Mucosa of descending colon (tissue), 3 donors: Measurements from ENCODE around the gene CRBN. TPM values are rescaled to one million over a fixed set of nuclear protein-coding genes. Genes with fewer than 3 reads are reported as not detected.

Source experiments
- ATAC-seq: fragments of 200-7000 bp; cut with Tn5 transposase; one replicate; pipeline ENCODE4 v1.9.1; 2020; ENCODE audit warnings: mild to moderate bottlenecking, moderate library complexity
- DNase-seq, 3 donors: peaks; one replicate each; pipeline ENCODE4 v3.0.0-alpha.2; 2020
- H3K36me3 ChIP-seq: fragments of 200-600 bp; one replicate; pipeline ENCODE4 v1.8.0; 2021; ENCODE audit warnings: low read depth, mild to moderate bottlenecking
- H3K4me1 ChIP-seq: fragments of 200-600 bp; one replicate; pipeline ENCODE4 v1.8.0; 2021; ENCODE audit warnings: low read depth, mild to moderate bottlenecking
- H3K4me3 ChIP-seq: fragments of 200-600 bp; one replicate; pipeline ENCODE4 v1.8.0; 2021; ENCODE audit warnings: mild to moderate bottlenecking
- H3K9me3 ChIP-seq: fragments of 200-600 bp; one replicate; pipeline ENCODE4 v1.8.0; 2021; ENCODE audit warnings: mild to moderate bottlenecking
- CTCF ChIP-seq: fragments of 200-600 bp; IDR thresholded peaks from one replicate; pipeline ENCODE4 v1.8.0; 2022; ENCODE audit warnings: antibody characterized with exemption, mild to moderate bottlenecking
- intact Hi-C, 2 donors: fragments of 100-400 bp; cut with DNase I in 1 of 2; cut with micrococcal nuclease in 1 of 2; formaldehyde crosslinking; loops; one replicate each; pipeline versions ENCODE4 v1.11.0 to v1.11.1; 2022; cut with DNase I, micrococcal nuclease
- long read RNA-seq, 2 donors: library from polyadenylated mRNA; unstranded; transcript quantifications; one replicate each; pipeline ENCODE4 v2.0.0, GENCODE V29; 2019 to 2021
- total RNA-seq, 3 donors: library from RNA; stranded (reverse); fragmentation: NEBNext Ultra II Directional in 2 of 3; extraction: Animal tissue kit (Norgen Biotek cat#: 25700) in 2 of 3; gene quantifications; one replicate each; pipeline versions ENCODE4 v1.2.1 to v1.2.4, GENCODE V29; 2021 to 2023
- donor health status: DM: no; HTN: no; CAD: no; lungs with moderate emphysema.
- donor health status: DM: no; HTN: no; CAD: no.
- donor health status: DM: no; HTN: yes; CAD: no.

The CRBN gene
- total RNA-seq: 10 to 100 TPM; 35.8 to 65.9 (median 64.8) TPM
- long read RNA-seq, donor 1, transcript CRBN-201 (11 exons, 2,206 nt): major isoform, 47 of 66 reads
- long read RNA-seq, donor 1, transcript CRBN-203 (11 exons, 2,203 nt): minor isoform, 6 of 66 reads
- long read RNA-seq, donor 1, partial matches to known transcripts: 1 of 66 reads
- long read RNA-seq, donor 1, other reads (novel, unspliced or antisense): 10 of 66 reads
- long read RNA-seq, donor 2, transcript CRBN-201 (11 exons, 2,206 nt): major isoform, 18 of 28 reads
- long read RNA-seq, donor 2, partial matches to known transcripts: 4 of 28 reads
- long read RNA-seq, donor 2, other reads (novel, unspliced or antisense): 3 of 28 reads

GRCh38 chr3:3179407-3180094, at the start of gene CRBN:
TSS of gene CRBN (minus strand) at chr3:3179691. CDS start at chr3:3179687, 4 bp downstream.
- ATAC-seq (peak; percentile 100), DNase-seq (peak; percentile 90 to 96 (median 92))
- Histone ChIP-seq H3K36me3 (no peaks in the 10 kb centered on the region), H3K4me3 (peak within 1 kb of the TSS; percentile 97), H3K4me1 (peaks cover 18% of the 10 kb centered on the region), H3K9me3 (no peaks in the 10 kb centered on the region)
- peak; percentile 98 for TF ChIP-seq CTCF
- intact Hi-C loops: no loop called here

- no peak for TF ChIP-seq CTCF
- Histone ChIP-seq H3K9me3 (peaks cover 8% of the 10 kb centered on the region), H3K4me3 (no peak overlapping the region), H3K4me1 (no peaks in the 10 kb centered on the region), H3K36me3 (no peaks in the 10 kb centered on the region)
- ATAC-seq (no peak), DNase-seq (no peak)
- intact Hi-C loops: no loop called here
These were observed 48.1 kb upstream of the CRBN start for GRCh38 chr3:3227640-3228039.

GRCh38 chr3:3221528-3221927, 42.0 kb upstream of the CRBN start:
- no peak for ATAC-seq
- no peaks in the 10 kb centered on the region for H3K36me3 ChIP-seq
- no peak overlapping the region for H3K4me3 ChIP-seq
- no peak for DNase-seq
- H3K4me1 ChIP-seq: no peaks in the 10 kb centered on the region
- no peaks in the 10 kb centered on the region for H3K9me3 ChIP-seq
- intact Hi-C loops: no loop called here
- no peak for TF ChIP-seq CTCF

- no peak for TF ChIP-seq CTCF
These were observed 36.9 kb upstream of the CRBN start for GRCh38 chr3:3216401-3216800.

GRCh38 chr3:3212781-3213440, 33.4 kb upstream of the CRBN start:
- no peak overlapping the region for H3K4me3 ChIP-seq
- ATAC-seq (no peak), DNase-seq (no peak)
- intact Hi-C loops: no loop called here
- no peaks in the 10 kb centered on the region for H3K36me3 ChIP-seq
- H3K9me3 ChIP-seq: no peaks in the 10 kb centered on the region
- no peak for TF ChIP-seq CTCF
- no peaks in the 10 kb centered on the region for H3K4me1 ChIP-seq

More at GRCh38 chr3:3216401-3216800, 36.9 kb upstream of the CRBN start:
- no peaks in the 10 kb centered on the region for H3K9me3 ChIP-seq
- H3K4me3 ChIP-seq: no peak overlapping the region
- intact Hi-C loops: no loop called here
- ATAC-seq (no peak), DNase-seq (no peak)
- H3K36me3 ChIP-seq: no peaks in the 10 kb centered on the region
- H3K4me1 ChIP-seq: no peaks in the 10 kb centered on the region
